ENCODE data around the gene PMVK.
"Not testable (repeated sequence)": the region's sequence is repeated elsewhere in the genome, so short reads cannot be mapped to it uniquely, and the experiment has no call there.

Gene PMVK

GRCh38 chr1:154936555-154937084 lies at the start of gene PMVK:
TSS of gene PMVK (minus strand) at chr1:154936719. CDS start at chr1:154936685, 34 bp downstream.
- H3K27ac Mint-ChIP-seq: peak within 1 kb of the TSS; percentile 97 to 100

GRCh38 chr1:154983776-154984466 lies 47.4 kb upstream of the PMVK start:
- Mint-ChIP-seq H3K4me3 (no peak overlapping the region), H3K9me3 (no peaks in the 10 kb centered on the region), H3K4me1 (peaks cover 42% of the 10 kb centered on the region), H3K27ac (peak overlapping the region in 1 of 2 donors; percentile 37), H3K27me3 (no peaks in the 10 kb centered on the region)
- ATAC-seq: no peak
- DNase-seq: no peak

More at GRCh38 chr1:154936555-154937084, at the start of gene PMVK:
- H3K9me3 Mint-ChIP-seq: no peaks in the 10 kb centered on the region
- H3K4me3 Mint-ChIP-seq: peak within 1 kb of the TSS; percentile 91 to 92
- DNase-seq (peak; percentile 94 to 95), ATAC-seq (peak; percentile 87)
- peaks cover 58% of the 10 kb centered on the region for H3K4me1 Mint-ChIP-seq
- H3K27me3 Mint-ChIP-seq: no peaks in the 10 kb centered on the region

- DNase-seq: peak; percentile 95 to 98
- no peaks in the 10 kb centered on the region for H3K27me3 Mint-ChIP-seq
- peak; percentile 100 for ATAC-seq
- H3K27ac Mint-ChIP-seq: peak within 1 kb of the TSS in 1 of 2 donors; percentile 37
- no peaks in the 10 kb centered on the region for H3K9me3 Mint-ChIP-seq
- H3K4me1 Mint-ChIP-seq: peaks cover 33% of the 10 kb centered on the region
- H3K4me3 Mint-ChIP-seq: no peak within 1 kb of the TSS
These were observed 46.6 kb upstream of the PMVK start, which contains the start of gene FLAD1 for GRCh38 chr1:154982897-154983648. TSS of gene FLAD1 (plus strand) at chr1:154983344. CDS start at chr1:154983695, 351 bp downstream.

GRCh38 chr1:154982341-154982740 lies 45.8 kb upstream of the PMVK start:
- no peak overlapping the region for H3K27ac Mint-ChIP-seq
- DNase-seq (no peak), ATAC-seq (no peak)
- H3K9me3 Mint-ChIP-seq: no peaks in the 10 kb centered on the region
- peaks cover 31% of the 10 kb centered on the region for H3K4me1 Mint-ChIP-seq
- H3K27me3 Mint-ChIP-seq: no peaks in the 10 kb centered on the region
- H3K4me3 Mint-ChIP-seq: no peak overlapping the region

GRCh38 chr1:154978360-154978759 lies 41.8 kb upstream of the PMVK start:
- Mint-ChIP-seq H3K27ac (no peak overlapping the region), H3K4me3 (no peak overlapping the region), H3K27me3 (no peaks in the 10 kb centered on the region), H3K4me1 (peaks cover 22% of the 10 kb centered on the region), H3K9me3 (no peaks in the 10 kb centered on the region)
- DNase-seq (no peak), ATAC-seq (no peak)

GRCh38 chr1:154977762-154978161 lies 41.2 kb upstream of the PMVK start:
- Mint-ChIP-seq H3K4me3 (peak overlapping the region in 1 of 2 donors; percentile 23), H3K4me1 (peaks cover 26% of the 10 kb centered on the region), H3K27ac (peak overlapping the region in 1 of 2 donors; percentile 67)
- not testable (repeated sequence) for H3K9me3 Mint-ChIP-seq, ATAC-seq, H3K27me3 Mint-ChIP-seq, DNase-seq

GRCh38 chr1:154975409-154976059 lies 39.0 kb upstream of the PMVK start:
- peaks cover 34% of the 10 kb centered on the region for H3K4me1 Mint-ChIP-seq
- peak; percentile 23 for ATAC-seq
- no peaks in the 10 kb centered on the region for H3K27me3 Mint-ChIP-seq
- peak; percentile 61 to 70 for DNase-seq
- no peaks in the 10 kb centered on the region for H3K9me3 Mint-ChIP-seq
- no peak overlapping the region for H3K27ac Mint-ChIP-seq
- H3K4me3 Mint-ChIP-seq: no peak overlapping the region

- Mint-ChIP-seq H3K27ac (no peak overlapping the region), H3K9me3 (no peaks in the 10 kb centered on the region), H3K4me3 (no peak overlapping the region), H3K4me1 (peaks cover 38% of the 10 kb centered on the region), H3K27me3 (no peaks in the 10 kb centered on the region)
- peak; percentile 71 for ATAC-seq
- peak; percentile 94 to 96 for DNase-seq
These were observed 38.4 kb upstream of the PMVK start for GRCh38 chr1:154974808-154975408.

- DNase-seq (peak; percentile 95 to 98), ATAC-seq (peak; percentile 89)
- Mint-ChIP-seq H3K9me3 (no peaks in the 10 kb centered on the region), H3K27me3 (no peaks in the 10 kb centered on the region), H3K4me1 (peaks cover 39% of the 10 kb centered on the region), H3K4me3 (no peak within 1 kb of the TSS), H3K27ac (no peak within 1 kb of the TSS)
These were observed 37.7 kb upstream of the PMVK start, which contains the start of gene CKS1B for GRCh38 chr1:154974102-154974807. TSS of gene CKS1B (plus strand) at chr1:154974681. CDS start at chr1:154974746, 65 bp downstream.

- Mint-ChIP-seq H3K4me3 (no peak overlapping the region), H3K4me1 (peaks cover 46% of the 10 kb centered on the region)
These were observed 37.0 kb upstream of the PMVK start for GRCh38 chr1:154973344-154974101.

GRCh38 chr1:154972517-154973343 lies 36.2 kb upstream of the PMVK start:
- ATAC-seq: no peak

More at GRCh38 chr1:154973344-154974101, 37.0 kb upstream of the PMVK start:
- no peak overlapping the region for H3K27ac Mint-ChIP-seq
- DNase-seq (peak; percentile 93 to 95), ATAC-seq (peak; percentile 34)
- no peaks in the 10 kb centered on the region for H3K9me3 Mint-ChIP-seq
- no peaks in the 10 kb centered on the region for H3K27me3 Mint-ChIP-seq

GRCh38 chr1:154972213-154972516 lies 35.6 kb upstream of the PMVK start:
- H3K27ac Mint-ChIP-seq: peak overlapping the region in 1 of 2 donors; percentile 71
- peaks cover 49% of the 10 kb centered on the region for H3K4me1 Mint-ChIP-seq
- no peak overlapping the region for H3K4me3 Mint-ChIP-seq
- no peak for ATAC-seq
- no peak for DNase-seq
- no peaks in the 10 kb centered on the region for H3K9me3 Mint-ChIP-seq
- no peaks in the 10 kb centered on the region for H3K27me3 Mint-ChIP-seq

More at GRCh38 chr1:154972517-154973343, 36.2 kb upstream of the PMVK start:
- no peak for DNase-seq
- Mint-ChIP-seq H3K4me1 (peaks cover 49% of the 10 kb centered on the region), H3K27me3 (no peaks in the 10 kb centered on the region), H3K27ac (peak overlapping the region in 1 of 2 donors; percentile 71), H3K4me3 (no peak overlapping the region), H3K9me3 (no peaks in the 10 kb centered on the region)

- peak overlapping the region; percentile 5 to 52 for H3K4me3 Mint-ChIP-seq
- H3K9me3 Mint-ChIP-seq: no peaks in the 10 kb centered on the region
- no peak overlapping the region for H3K27ac Mint-ChIP-seq
- H3K4me1 Mint-ChIP-seq: peaks cover 49% of the 10 kb centered on the region
- no peak for DNase-seq
- ATAC-seq: no peak
- H3K27me3 Mint-ChIP-seq: no peaks in the 10 kb centered on the region
These were observed 35.0 kb upstream of the PMVK start for GRCh38 chr1:154971341-154971998.

Measured in stimulated activated naive CD8-positive, alpha-beta T cell treated with anti-CD3 and anti-CD28 coated beads, Interleukin-15, amount 100 ng/mL, for 72 hours (primary cell).